HepG2 (cell line): ENCODE results near the gene OASL. TPM values are rescaled to one million over a fixed set of nuclear protein-coding genes. Genes with fewer than 3 reads are reported as not detected.

ENCODE experiments used
- ATAD3A ChIP-seq: sonication (generic); formaldehyde crosslinking; IDR thresholded peaks from 2 replicates; pipeline ENCODE4 v1.4.0; 2020; ENCODE audit warnings: missing genetic modification reagents
- FIP1L1 ChIP-seq: fragments of 200-400 bp; formaldehyde crosslinking; IDR thresholded peaks from 2 replicates; pipeline ENCODE4 v1.6.1; 2018; ENCODE audit warnings: low read depth, mild to moderate bottlenecking, low read length, moderate library complexity, borderline replicate concordance; ENCODE audit not compliant: insufficient read depth
- ZNF251 ChIP-seq: sonication (generic); formaldehyde crosslinking; IDR thresholded peaks from 2 replicates; pipeline ENCODE4 v1.9.0; 2021; ENCODE audit warnings: mild to moderate bottlenecking, missing genetic modification reagents
- ZSCAN20 ChIP-seq: sonication (generic); formaldehyde crosslinking; IDR thresholded peaks from 2 replicates; pipeline ENCODE4 v1.4.0; 2020; ENCODE audit warnings: missing genetic modification reagents, mild to moderate bottlenecking, borderline replicate concordance
- polyA plus RNA-seq, 8 experiments: library from polyadenylated mRNA; depleted of rRNA in 3 of 8; stranded (reverse) in 7 of 8; unstranded in 1 of 8; fragments of >200 nt; fragmentation: Illumina TruSeq in 4 of 8; extraction: Trizol in 4 of 8; gene quantifications; 2 replicates each; pipeline versions ENCODE4 v1.2.1 to v1.2.3, GENCODE V29; 2011 to 2016; ENCODE audit warnings: low read depth in 4 of 8, missing spikeins in 1 of 8, mixed read lengths in 1 of 8; ENCODE audit not compliant: insufficient read depth in 1 of 8
- total RNA-seq, 5 experiments: library from RNA; depleted of rRNA; stranded (reverse); fragments of >200 nt; fragmentation: Illumina TruSeq; extraction: Trizol; gene quantifications; 2 replicates each; pipeline ENCODE4 v1.2.3, GENCODE V29; 2016; ENCODE audit warnings: low read depth in 1 of 5
- TF ChIP-seq, protein P1 (sequence below): sonication (generic); formaldehyde crosslinking; IDR thresholded peaks from 2 replicates; pipeline ENCODE4 v1.4.0; 2020; ENCODE audit warnings: missing genetic modification reagents, borderline replicate concordance
- TF ChIP-seq, protein P2 (sequence below): IDR thresholded peaks from 2 replicates; pipeline ENCODE4 v1.6.1; 2016; ENCODE audit warnings: missing compliant biosample characterization, missing genetic modification reagents, borderline replicate concordance

OASL gene
- total and polyA plus RNA-seq, 2 of the 13 experiments (the other 11 are each of a cell fraction or from before 2014, with no cell fraction given) = 0.11 to 0.22 TPM

- TF ChIP-seq, protein P1, sequence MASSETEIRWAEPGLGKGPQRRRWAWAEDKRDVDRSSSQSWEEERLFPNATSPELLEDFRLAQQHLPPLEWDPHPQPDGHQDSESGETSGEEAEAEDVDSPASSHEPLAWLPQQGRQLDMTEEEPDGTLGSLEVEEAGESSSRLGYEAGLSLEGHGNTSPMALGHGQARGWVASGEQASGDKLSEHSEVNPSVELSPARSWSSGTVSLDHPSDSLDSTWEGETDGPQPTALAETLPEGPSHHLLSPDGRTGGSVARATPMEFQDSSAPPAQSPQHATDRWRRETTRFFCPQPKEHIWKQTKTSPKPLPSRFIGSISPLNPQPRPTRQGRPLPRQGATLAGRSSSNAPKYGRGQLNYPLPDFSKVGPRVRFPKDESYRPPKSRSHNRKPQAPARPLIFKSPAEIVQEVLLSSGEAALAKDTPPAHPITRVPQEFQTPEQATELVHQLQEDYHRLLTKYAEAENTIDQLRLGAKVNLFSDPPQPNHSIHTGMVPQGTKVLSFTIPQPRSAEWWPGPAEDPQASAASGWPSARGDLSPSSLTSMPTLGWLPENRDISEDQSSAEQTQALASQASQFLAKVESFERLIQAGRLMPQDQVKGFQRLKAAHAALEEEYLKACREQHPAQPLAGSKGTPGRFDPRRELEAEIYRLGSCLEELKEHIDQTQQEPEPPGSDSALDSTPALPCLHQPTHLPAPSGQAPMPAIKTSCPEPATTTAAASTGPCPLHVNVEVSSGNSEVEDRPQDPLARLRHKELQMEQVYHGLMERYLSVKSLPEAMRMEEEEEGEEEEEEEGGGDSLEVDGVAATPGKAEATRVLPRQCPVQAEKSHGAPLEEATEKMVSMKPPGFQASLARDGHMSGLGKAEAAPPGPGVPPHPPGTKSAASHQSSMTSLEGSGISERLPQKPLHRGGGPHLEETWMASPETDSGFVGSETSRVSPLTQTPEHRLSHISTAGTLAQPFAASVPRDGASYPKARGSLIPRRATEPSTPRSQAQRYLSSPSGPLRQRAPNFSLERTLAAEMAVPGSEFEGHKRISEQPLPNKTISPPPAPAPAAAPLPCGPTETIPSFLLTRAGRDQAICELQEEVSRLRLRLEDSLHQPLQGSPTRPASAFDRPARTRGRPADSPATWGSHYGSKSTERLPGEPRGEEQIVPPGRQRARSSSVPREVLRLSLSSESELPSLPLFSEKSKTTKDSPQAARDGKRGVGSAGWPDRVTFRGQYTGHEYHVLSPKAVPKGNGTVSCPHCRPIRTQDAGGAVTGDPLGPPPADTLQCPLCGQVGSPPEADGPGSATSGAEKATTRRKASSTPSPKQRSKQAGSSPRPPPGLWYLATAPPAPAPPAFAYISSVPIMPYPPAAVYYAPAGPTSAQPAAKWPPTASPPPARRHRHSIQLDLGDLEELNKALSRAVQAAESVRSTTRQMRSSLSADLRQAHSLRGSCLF = no peak
- TF ChIP-seq ATAD3A (no peak), FIP1L1 (no peak), ZNF251 (CRISPR knock-in tag) (no peak), ZSCAN20 (CRISPR knock-in tag) (no peak)
- TF ChIP-seq, protein P2, sequence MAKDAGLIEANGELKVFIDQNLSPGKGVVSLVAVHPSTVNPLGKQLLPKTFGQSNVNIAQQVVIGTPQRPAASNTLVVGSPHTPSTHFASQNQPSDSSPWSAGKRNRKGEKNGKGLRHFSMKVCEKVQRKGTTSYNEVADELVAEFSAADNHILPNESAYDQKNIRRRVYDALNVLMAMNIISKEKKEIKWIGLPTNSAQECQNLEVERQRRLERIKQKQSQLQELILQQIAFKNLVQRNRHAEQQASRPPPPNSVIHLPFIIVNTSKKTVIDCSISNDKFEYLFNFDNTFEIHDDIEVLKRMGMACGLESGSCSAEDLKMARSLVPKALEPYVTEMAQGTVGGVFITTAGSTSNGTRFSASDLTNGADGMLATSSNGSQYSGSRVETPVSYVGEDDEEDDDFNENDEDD (CRISPR knock-in tag) = no peak
- TF ChIP-seq, all 625 proteins: peak for 0
These were observed 25.1 kb upstream of the OASL start (continued) for GRCh38 chr12:121064116-121064515.
